GM12801 (cell line): Measurements from ENCODE around the gene AGPS.

Source experiments
- CTCF ChIP-seq: IDR thresholded peaks from one replicate; pipeline ENCODE4 v1.5.1; 2011; ENCODE audit warnings: control low read depth; ENCODE audit not compliant: insufficient read length; ENCODE audit errors: extremely low read depth

The AGPS gene

GRCh38 chr2:177549171-177549570 lies 156.6 kb downstream of the AGPS start:
- no peak for TF ChIP-seq CTCF

- TF ChIP-seq CTCF = no peak
Observed at GRCh38 chr2:177550264-177551200, 158.0 kb downstream of the AGPS start.

GRCh38 chr2:177551989-177552421 lies 159.4 kb downstream of the AGPS start:
- no peak for TF ChIP-seq CTCF

GRCh38 chr2:177552422-177553175 lies 160.0 kb downstream of the AGPS start:
- TF ChIP-seq CTCF = no peak

GRCh38 chr2:177553176-177553884 lies 160.8 kb downstream of the AGPS start:
- no peak for TF ChIP-seq CTCF

GRCh38 chr2:177554365-177554764 lies 161.8 kb downstream of the AGPS start:
- no peak for TF ChIP-seq CTCF

- TF ChIP-seq CTCF = no peak
Observed at GRCh38 chr2:177556153-177556552, 163.6 kb downstream of the AGPS start.
